NCI-H2196 (cell line): ENCODE results near the gene HIGD2B.
A peak's percentile ranks its signal among the peaks of the same experiment; 100 is the strongest.
"Not testable (repeated sequence)": the region's sequence is repeated elsewhere in the genome, so short reads cannot be mapped to it uniquely, and the experiment has no call there.

ENCODE experiments used
- DNase-seq: peaks from one replicate; lab custom pipeline; 2025; ENCODE audit not compliant: unreplicated experiment; lab: John Stamatoyannopoulos, UW

The HIGD2B gene

GRCh38 chr15:72685925-72686794 lies at the start of gene HIGD2B, which contains the start of gene BBS4:
TSS of gene HIGD2B (minus strand) at chr15:72686182. CDS start at chr15:72676374, 9,808 bp downstream.
TSS of gene BBS4 (plus strand) at chr15:72686207. CDS start at chr15:72686228, 21 bp downstream.
- no peak for DNase-seq

- DNase-seq: no peak
Measured at GRCh38 chr15:72735111-72735510, 49.1 kb upstream of the HIGD2B start.

GRCh38 chr15:72733941-72734738 lies 48.2 kb upstream of the HIGD2B start:
- DNase-seq: no peak

- DNase-seq: no peak
Measured at GRCh38 chr15:72732516-72732915, 46.5 kb upstream of the HIGD2B start.

- no peak for DNase-seq
Measured at GRCh38 chr15:72732086-72732485, 46.1 kb upstream of the HIGD2B start.

GRCh38 chr15:72728821-72729220 lies 42.8 kb upstream of the HIGD2B start:
- no peak for DNase-seq

GRCh38 chr15:72728249-72728648 lies 42.3 kb upstream of the HIGD2B start:
- not testable (repeated sequence) for DNase-seq

GRCh38 chr15:72727154-72727553 lies 41.2 kb upstream of the HIGD2B start:
- DNase-seq: no peak

- not testable (repeated sequence) for DNase-seq
Measured at GRCh38 chr15:72725851-72726250, 39.9 kb upstream of the HIGD2B start.

GRCh38 chr15:72725446-72725845 lies 39.5 kb upstream of the HIGD2B start:
- DNase-seq: no peak

- DNase-seq: no peak
Measured at GRCh38 chr15:72724028-72724427, 38.0 kb upstream of the HIGD2B start.

- peak; percentile 48 for DNase-seq
Measured at GRCh38 chr15:72722071-72722696, 36.2 kb upstream of the HIGD2B start.

GRCh38 chr15:72708551-72709303 lies 22.7 kb upstream of the HIGD2B start:
- DNase-seq: not testable (repeated sequence)

GRCh38 chr15:72706266-72706665 lies 20.3 kb upstream of the HIGD2B start:
- no peak for DNase-seq

- no peak for DNase-seq
Measured at GRCh38 chr15:72700076-72700475, 14.1 kb upstream of the HIGD2B start.

GRCh38 chr15:72698938-72699337 lies 13.0 kb upstream of the HIGD2B start:
- DNase-seq: no peak

- no peak for DNase-seq
Measured at GRCh38 chr15:72690938-72691337, 5.0 kb upstream of the HIGD2B start.

GRCh38 chr15:72688697-72689096 lies 2.7 kb upstream of the HIGD2B start:
- no peak for DNase-seq

GRCh38 chr15:72685301-72685924 lies 569 bp downstream of the HIGD2B start:
- DNase-seq: no peak

- DNase-seq: no peak
Measured at GRCh38 chr15:72682772-72683171, 3.2 kb downstream of the HIGD2B start.
